COLO668 (cell line): ENCODE data around the gene MEGF11.
A peak's percentile ranks its signal among the peaks of the same experiment; 100 is the strongest.

ENCODE experiments used
- DNase-seq: peaks from one replicate; lab custom pipeline; 2025; ENCODE audit not compliant: unreplicated experiment; lab: John Stamatoyannopoulos, UW

The MEGF11 gene

GRCh38 chr15:66069751-66070150 lies 183.8 kb downstream of the MEGF11 start:
- no peak for DNase-seq

- no peak for DNase-seq
These were observed 184.7 kb downstream of the MEGF11 start for GRCh38 chr15:66068801-66069200.

GRCh38 chr15:66067687-66068086 lies 185.9 kb downstream of the MEGF11 start:
- DNase-seq: no peak

- no peak for DNase-seq
These were observed 187.1 kb downstream of the MEGF11 start for GRCh38 chr15:66066481-66066880.

- no peak for DNase-seq
These were observed 187.5 kb downstream of the MEGF11 start for GRCh38 chr15:66066005-66066404.

GRCh38 chr15:66065325-66065724 lies 188.2 kb downstream of the MEGF11 start:
- DNase-seq: no peak

GRCh38 chr15:66063147-66063546 lies 190.4 kb downstream of the MEGF11 start:
- no peak for DNase-seq

GRCh38 chr15:66057089-66057488 lies 196.5 kb downstream of the MEGF11 start:
- DNase-seq: no peak

- DNase-seq: no peak
These were observed 199.6 kb downstream of the MEGF11 start for GRCh38 chr15:66053991-66054390.

- no peak for DNase-seq
These were observed 201.7 kb downstream of the MEGF11 start for GRCh38 chr15:66051833-66052232.

GRCh38 chr15:66050264-66050663 lies 203.3 kb downstream of the MEGF11 start:
- DNase-seq: no peak

- DNase-seq: no peak
These were observed 204.2 kb downstream of the MEGF11 start for GRCh38 chr15:66049353-66049752.

GRCh38 chr15:66047321-66048024 lies 206.1 kb downstream of the MEGF11 start:
- peak; percentile 42 for DNase-seq

- peak; percentile 57 for DNase-seq
These were observed 206.8 kb downstream of the MEGF11 start for GRCh38 chr15:66046751-66047150.

GRCh38 chr15:66046326-66046725 lies 207.2 kb downstream of the MEGF11 start:
- no peak for DNase-seq

GRCh38 chr15:66045542-66045941 lies 208.0 kb downstream of the MEGF11 start:
- no peak for DNase-seq

- DNase-seq: no peak
These were observed 208.7 kb downstream of the MEGF11 start for GRCh38 chr15:66044837-66045236.

- DNase-seq: peak; percentile 81
These were observed 210.3 kb downstream of the MEGF11 start for GRCh38 chr15:66043264-66043663.

- peak; percentile 17 for DNase-seq
These were observed 210.9 kb downstream of the MEGF11 start for GRCh38 chr15:66042624-66043023.

- DNase-seq: no peak
These were observed 212.3 kb downstream of the MEGF11 start for GRCh38 chr15:66041276-66041675.

- no peak for DNase-seq
These were observed 213.2 kb downstream of the MEGF11 start for GRCh38 chr15:66040211-66040892.

- no peak for DNase-seq
These were observed 214.3 kb downstream of the MEGF11 start for GRCh38 chr15:66039117-66039871.
